ENCODE data around the gene MS4A7. TPM values are rescaled to one million over a fixed set of nuclear protein-coding genes. Genes with fewer than 3 reads are reported as not detected.

MS4A7 gene
- total RNA-seq, 1 donor from 2014 or later, result not detected

- Histone ChIP-seq H3K27me3 (ENCODE audit: insufficient read depth, low read length) (no peaks in the 10 kb centered on the region), H3K9me3 (ENCODE audit: insufficient read depth, low read depth, low read length) (peaks cover 2% of the 10 kb centered on the region), H3K4me1 (ENCODE audit: insufficient read depth, low read length) (no peaks in the 10 kb centered on the region), H3K27ac (ENCODE audit: low read depth, low read length) (no peak overlapping the region), H3K9ac (ENCODE audit: low read length) (no peak overlapping the region), H2AFZ (ENCODE audit: low read depth, low read length) (no peak overlapping the region), H3K4me2 (ENCODE audit: low read length) (no peak overlapping the region), H3K79me2 (ENCODE audit: insufficient read depth, low read length) (no peaks in the 10 kb centered on the region), H3K4me3 (ENCODE audit: insufficient read depth, low read depth, low read length) (no peak overlapping the region), H4K20me1 (ENCODE audit: insufficient read depth, low read length) (no peaks in the 10 kb centered on the region), H3K36me3 (ENCODE audit: insufficient read depth, low read length) (no peaks in the 10 kb centered on the region)
- Mint-ChIP-seq H3K27ac (ENCODE audit: unreplicated experiment) (no peak overlapping the region), H3K36me3 (ENCODE audit: low read depth, unreplicated experiment) (no peaks in the 10 kb centered on the region), H3K4me3 (ENCODE audit: unreplicated experiment) (no peak overlapping the region), H3K27me3 (ENCODE audit: low read depth, unreplicated experiment) (peaks cover 6% of the 10 kb centered on the region), H3K4me1 (ENCODE audit: low read depth, unreplicated experiment) (peaks cover 5% of the 10 kb centered on the region), H3K9me3 (ENCODE audit: unreplicated experiment) (no peaks in the 10 kb centered on the region)
- TF ChIP-seq CTCF (IDR thresholded peaks at IDR 0.05; ENCODE audit: insufficient read depth, low read depth, low read length) (no peak), EZH2 (IDR thresholded peaks at IDR 0.05; ENCODE audit: insufficient read depth, low read length) (no peak)
- no peak for DNase-seq (ENCODE audit: low read depth)
- no peak for FAIRE-seq
Measured at GRCh38 chr11:60392361-60392760, 14.0 kb downstream of the MS4A7 start.

GRCh38 chr11:60393016-60393415, 14.7 kb downstream of the MS4A7 start:
- Mint-ChIP-seq H3K4me1 (ENCODE audit: low read depth, unreplicated experiment) (peaks cover 5% of the 10 kb centered on the region), H3K27ac (ENCODE audit: unreplicated experiment) (no peak overlapping the region), H3K36me3 (ENCODE audit: low read depth, unreplicated experiment) (no peaks in the 10 kb centered on the region), H3K9me3 (ENCODE audit: unreplicated experiment) (no peaks in the 10 kb centered on the region), H3K4me3 (ENCODE audit: unreplicated experiment) (no peak overlapping the region), H3K27me3 (ENCODE audit: low read depth, unreplicated experiment) (peaks cover 4% of the 10 kb centered on the region)
- FAIRE-seq (no peak), DNase-seq (ENCODE audit: low read depth) (no peak)
- Histone ChIP-seq H3K9me3 (ENCODE audit: insufficient read depth, low read depth, low read length) (peaks cover 2% of the 10 kb centered on the region), H3K27ac (ENCODE audit: low read depth, low read length) (no peak overlapping the region), H3K27me3 (ENCODE audit: insufficient read depth, low read length) (no peaks in the 10 kb centered on the region), H3K4me2 (ENCODE audit: low read length) (no peak overlapping the region), H3K4me1 (ENCODE audit: insufficient read depth, low read length) (no peaks in the 10 kb centered on the region), H2AFZ (ENCODE audit: low read depth, low read length) (no peak overlapping the region), H3K4me3 (ENCODE audit: insufficient read depth, low read depth, low read length) (no peak overlapping the region), H3K9ac (ENCODE audit: low read length) (no peak overlapping the region), H3K36me3 (ENCODE audit: insufficient read depth, low read length) (no peaks in the 10 kb centered on the region), H4K20me1 (ENCODE audit: insufficient read depth, low read length) (no peaks in the 10 kb centered on the region), H3K79me2 (ENCODE audit: insufficient read depth, low read length) (no peaks in the 10 kb centered on the region)
- TF ChIP-seq EZH2 (IDR thresholded peaks at IDR 0.05; ENCODE audit: insufficient read depth, low read length) (no peak), CTCF (IDR thresholded peaks at IDR 0.05; ENCODE audit: insufficient read depth, low read depth, low read length) (no peak)

- H4K20me1 ChIP-seq (ENCODE audit: insufficient read depth, low read length), result no peaks in the 10 kb centered on the region
- Mint-ChIP-seq H3K27me3 (ENCODE audit: low read depth, unreplicated experiment) (no peaks in the 10 kb centered on the region), H3K27ac (ENCODE audit: unreplicated experiment) (no peak overlapping the region), H3K36me3 (ENCODE audit: low read depth, unreplicated experiment) (no peaks in the 10 kb centered on the region), H3K4me3 (ENCODE audit: unreplicated experiment) (no peak overlapping the region), H3K4me1 (ENCODE audit: low read depth, unreplicated experiment) (no peaks in the 10 kb centered on the region), H3K9me3 (ENCODE audit: unreplicated experiment) (no peaks in the 10 kb centered on the region)
- FAIRE-seq (no peak), DNase-seq (ENCODE audit: low read depth) (no peak)
- no peaks in the 10 kb centered on the region for H3K27me3 ChIP-seq (ENCODE audit: insufficient read depth, low read length)
- no peaks in the 10 kb centered on the region for H3K36me3 ChIP-seq (ENCODE audit: insufficient read depth, low read length)
- no peak overlapping the region for H3K9ac ChIP-seq (ENCODE audit: low read length)
- no peak overlapping the region for H2AFZ ChIP-seq (ENCODE audit: low read depth, low read length)
- H3K4me2 ChIP-seq (ENCODE audit: low read length), result no peak overlapping the region
- no peaks in the 10 kb centered on the region for H3K4me1 ChIP-seq (ENCODE audit: insufficient read depth, low read length)
- H3K4me3 ChIP-seq (ENCODE audit: insufficient read depth, low read depth, low read length), result no peak overlapping the region
- no peaks in the 10 kb centered on the region for H3K9me3 ChIP-seq (ENCODE audit: insufficient read depth, low read depth, low read length)
- H3K27ac ChIP-seq (ENCODE audit: low read depth, low read length), result no peak overlapping the region
- H3K79me2 ChIP-seq (ENCODE audit: insufficient read depth, low read length), result no peaks in the 10 kb centered on the region
- TF ChIP-seq CTCF (IDR thresholded peaks at IDR 0.05; ENCODE audit: insufficient read depth, low read depth, low read length), result no peak
- TF ChIP-seq EZH2 (IDR thresholded peaks at IDR 0.05; ENCODE audit: insufficient read depth, low read length), result no peak
Measured at GRCh38 chr11:60394666-60395380, 16.5 kb downstream of the MS4A7 start.
